ENCODE measurements around the gene MTR.

GRCh38 chr1:236829085-236829484, 34.0 kb downstream of the MTR start:
- TF ChIP-seq SP1 (IDR thresholded peaks at IDR 0.05) = no peak
- TF ChIP-seq LEF1 (IDR thresholded peaks at IDR 0.05; ENCODE audit: borderline replicate concordance) = no peak
- no peak for TF ChIP-seq SUZ12 (IDR thresholded peaks at IDR 0.05)
- TF ChIP-seq TARDBP (IDR thresholded peaks at IDR 0.05) = no peak
- no peak for TF ChIP-seq FOXM1 (IDR thresholded peaks at IDR 0.05; ENCODE audit: borderline replicate concordance)
